Sigmoid colon (tissue), 4 donors: ENCODE results near the gene REC8.

Experiments used
- POLR2AphosphoS5 ChIP-seq, 4 donors: sonication (generic); formaldehyde crosslinking; IDR thresholded peaks; one replicate each; pipeline ENCODE4 v1.6.1; 2017; ENCODE audit warnings: antibody characterized with exemption in 4 of 4
- TF ChIP-seq, protein P1 (sequence below), 4 experiments: fragments of 450-650 bp in 3 of 4; fragments of 200-600 bp in 1 of 4; IDR thresholded peaks; one replicate each; pipeline ENCODE4 v1.5.1; 2016 to 2019; ENCODE audit warnings: antibody characterized with exemption in 4 of 4, mild to moderate bottlenecking in 3 of 4, moderate library complexity in 2 of 4

- TF ChIP-seq, protein P1, sequence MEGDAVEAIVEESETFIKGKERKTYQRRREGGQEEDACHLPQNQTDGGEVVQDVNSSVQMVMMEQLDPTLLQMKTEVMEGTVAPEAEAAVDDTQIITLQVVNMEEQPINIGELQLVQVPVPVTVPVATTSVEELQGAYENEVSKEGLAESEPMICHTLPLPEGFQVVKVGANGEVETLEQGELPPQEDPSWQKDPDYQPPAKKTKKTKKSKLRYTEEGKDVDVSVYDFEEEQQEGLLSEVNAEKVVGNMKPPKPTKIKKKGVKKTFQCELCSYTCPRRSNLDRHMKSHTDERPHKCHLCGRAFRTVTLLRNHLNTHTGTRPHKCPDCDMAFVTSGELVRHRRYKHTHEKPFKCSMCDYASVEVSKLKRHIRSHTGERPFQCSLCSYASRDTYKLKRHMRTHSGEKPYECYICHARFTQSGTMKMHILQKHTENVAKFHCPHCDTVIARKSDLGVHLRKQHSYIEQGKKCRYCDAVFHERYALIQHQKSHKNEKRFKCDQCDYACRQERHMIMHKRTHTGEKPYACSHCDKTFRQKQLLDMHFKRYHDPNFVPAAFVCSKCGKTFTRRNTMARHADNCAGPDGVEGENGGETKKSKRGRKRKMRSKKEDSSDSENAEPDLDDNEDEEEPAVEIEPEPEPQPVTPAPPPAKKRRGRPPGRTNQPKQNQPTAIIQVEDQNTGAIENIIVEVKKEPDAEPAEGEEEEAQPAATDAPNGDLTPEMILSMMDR (IDR thresholded peaks at IDR 0.05), result no peak
- no peak for TF ChIP-seq POLR2AphosphoS5 (IDR thresholded peaks at IDR 0.05)
Observed at GRCh38 chr14:24176599-24176998, 4.7 kb downstream of the REC8 start.
